Trophoblast cell (in vitro differentiated cells and primary cell): ENCODE measurements around the gene CUX1.
A peak's percentile ranks its signal among the peaks of the same experiment; 100 is the strongest.

Experiments
- DNase-seq, 2 donors: peaks; one replicate each; pipeline ENCODE4 v3.0.0-alpha.2; 2016
- H2AFZ ChIP-seq: 2 replicates; pipeline ENCODE4 v1.6.1; 2013; ENCODE audit warnings: low read length, moderate library complexity, mild to moderate bottlenecking; ENCODE audit not compliant: insufficient read depth, poor library complexity
- H2AK5ac ChIP-seq: 2 replicates; pipeline ENCODE4 v1.6.1; 2013; ENCODE audit warnings: mild to moderate bottlenecking, low read length
- H2BK120ac ChIP-seq: 2 replicates; pipeline ENCODE4 v1.6.1; 2013; ENCODE audit warnings: low read length, mild to moderate bottlenecking, moderate library complexity; ENCODE audit not compliant: insufficient read depth, poor library complexity
- H2BK12ac ChIP-seq: 2 replicates; pipeline ENCODE4 v1.6.1; 2013; ENCODE audit warnings: mild to moderate bottlenecking, low read length, moderate library complexity
- H2BK5ac ChIP-seq: 2 replicates; pipeline ENCODE4 v1.6.1; 2013; ENCODE audit warnings: low read length, low read depth, moderate library complexity, mild to moderate bottlenecking; ENCODE audit not compliant: poor library complexity
- H3K14ac ChIP-seq: 2 replicates; pipeline ENCODE4 v1.6.1; 2013; ENCODE audit warnings: mild to moderate bottlenecking, low read length
- H3K18ac ChIP-seq: 2 replicates; pipeline ENCODE4 v1.6.1; 2013; ENCODE audit warnings: mild to moderate bottlenecking, low read length
- H3K23ac ChIP-seq: 2 replicates; pipeline ENCODE4 v1.6.1; 2013; ENCODE audit warnings: low read length
- H3K27ac ChIP-seq: 2 replicates; pipeline ENCODE4 v1.5.1; 2013; ENCODE audit warnings: low read depth, mild to moderate bottlenecking, inconsistent platforms, low read length, moderate library complexity
- H3K27me3 ChIP-seq: 2 replicates; pipeline ENCODE4 v1.6.1; 2013; ENCODE audit warnings: inconsistent platforms, mild to moderate bottlenecking, low read length, moderate library complexity; ENCODE audit not compliant: insufficient read depth
- H3K36me3 ChIP-seq, 2 experiments: 1 replicate in 1 of 2; 2 replicates in 1 of 2; pipeline ENCODE4 v1.6.1; 2013; ENCODE audit warnings: low read length in 2 of 2, mild to moderate bottlenecking in 2 of 2, moderate library complexity in 1 of 2; ENCODE audit not compliant: insufficient read depth in 2 of 2, control insufficient read depth in 1 of 2
- H3K4ac ChIP-seq: 2 replicates; pipeline ENCODE4 v1.6.1; 2013; ENCODE audit warnings: low read depth, mild to moderate bottlenecking, low read length, moderate library complexity
- H3K4me1 ChIP-seq, 2 experiments: 1 replicate in 1 of 2; 2 replicates in 1 of 2; pipeline ENCODE4 v1.6.1; 2013; ENCODE audit warnings: low read length in 2 of 2, mild to moderate bottlenecking in 2 of 2, moderate library complexity in 1 of 2; ENCODE audit not compliant: insufficient read depth in 2 of 2, control insufficient read depth in 1 of 2
- H3K4me2 ChIP-seq: 2 replicates; pipeline ENCODE4 v1.6.1; 2013; ENCODE audit warnings: inconsistent platforms, mild to moderate bottlenecking, low read length, moderate library complexity
- H3K4me3 ChIP-seq: 2 replicates; pipeline ENCODE4 v1.5.1; 2013; ENCODE audit warnings: mild to moderate bottlenecking, low read depth, low read length, inconsistent platforms
- H3K79me1 ChIP-seq: one replicate; pipeline ENCODE4 v1.6.1; 2013; ENCODE audit warnings: low read length
- H3K79me2 ChIP-seq: 2 replicates; pipeline ENCODE4 v1.6.1; 2013; ENCODE audit warnings: low read length, mild to moderate bottlenecking; ENCODE audit not compliant: control insufficient read depth, insufficient read depth, poor library complexity
- H3K9ac ChIP-seq: 2 replicates; pipeline ENCODE4 v1.6.1; 2013; ENCODE audit warnings: mild to moderate bottlenecking, low read length
- H3K9me3 ChIP-seq: 2 replicates; pipeline ENCODE4 v1.6.1; 2013; ENCODE audit warnings: low read depth, mild to moderate bottlenecking, control low read depth, inconsistent platforms, low read length; ENCODE audit not compliant: insufficient read depth
- H4K12ac ChIP-seq: 2 replicates; pipeline ENCODE4 v1.6.1; 2013; ENCODE audit warnings: low read depth, mild to moderate bottlenecking, low read length, moderate library complexity
- H4K8ac ChIP-seq: 2 replicates; pipeline ENCODE4 v1.6.1; 2013; ENCODE audit warnings: low read depth, mild to moderate bottlenecking, low read length, moderate library complexity
- H4K91ac ChIP-seq: one replicate; pipeline ENCODE4 v1.6.1; 2013; ENCODE audit warnings: low read depth, mild to moderate bottlenecking, low read length, moderate library complexity
- WGBS: extraction: QIAGEN DNeasy Blood & Tissue Kit; methylation state at CpG from one replicate; pipeline ENCODE4 v1.1.7; 2013; ENCODE audit warnings: missing lambda C conversion rate; ENCODE audit not compliant: insufficient read length, insufficient coverage; ENCODE audit errors: extremely low coverage; 5-methylcytosine and 5-hydroxymethylcytosine counted together

Gene CUX1

GRCh38 chr7:101956130-101956529 lies 138.7 kb downstream of the CUX1 start:
- Histone ChIP-seq H3K27ac (no peak overlapping the region), H2BK120ac (no peak overlapping the region), H4K12ac (no peak overlapping the region), H3K9ac (no peak overlapping the region), H3K18ac (no peak overlapping the region), H3K4me2 (no peak overlapping the region), H2AFZ (no peak overlapping the region), H3K27me3 (no peaks in the 10 kb centered on the region), H3K79me1 (peaks cover 2% of the 10 kb centered on the region), H3K79me2 (peaks cover 2% of the 10 kb centered on the region), H3K4ac (no peak overlapping the region), H4K8ac (no peak overlapping the region), H3K4me1 (peaks cover 8 to 12% of the 10 kb centered on the region in 2 experiments), H2AK5ac (no peak overlapping the region), H4K91ac (no peak overlapping the region), H3K23ac (no peak overlapping the region), H3K9me3 (no peaks in the 10 kb centered on the region), H3K4me3 (no peak overlapping the region), H3K14ac (no peak overlapping the region), H2BK5ac (no peak overlapping the region), H2BK12ac (no peak overlapping the region), H3K36me3 (peaks cover 0 to 2% of the 10 kb centered on the region in 2 experiments)
- no peak for DNase-seq
- no CpG with 5 or more reads among the region's 12 CpGs for WGBS

DNA sequence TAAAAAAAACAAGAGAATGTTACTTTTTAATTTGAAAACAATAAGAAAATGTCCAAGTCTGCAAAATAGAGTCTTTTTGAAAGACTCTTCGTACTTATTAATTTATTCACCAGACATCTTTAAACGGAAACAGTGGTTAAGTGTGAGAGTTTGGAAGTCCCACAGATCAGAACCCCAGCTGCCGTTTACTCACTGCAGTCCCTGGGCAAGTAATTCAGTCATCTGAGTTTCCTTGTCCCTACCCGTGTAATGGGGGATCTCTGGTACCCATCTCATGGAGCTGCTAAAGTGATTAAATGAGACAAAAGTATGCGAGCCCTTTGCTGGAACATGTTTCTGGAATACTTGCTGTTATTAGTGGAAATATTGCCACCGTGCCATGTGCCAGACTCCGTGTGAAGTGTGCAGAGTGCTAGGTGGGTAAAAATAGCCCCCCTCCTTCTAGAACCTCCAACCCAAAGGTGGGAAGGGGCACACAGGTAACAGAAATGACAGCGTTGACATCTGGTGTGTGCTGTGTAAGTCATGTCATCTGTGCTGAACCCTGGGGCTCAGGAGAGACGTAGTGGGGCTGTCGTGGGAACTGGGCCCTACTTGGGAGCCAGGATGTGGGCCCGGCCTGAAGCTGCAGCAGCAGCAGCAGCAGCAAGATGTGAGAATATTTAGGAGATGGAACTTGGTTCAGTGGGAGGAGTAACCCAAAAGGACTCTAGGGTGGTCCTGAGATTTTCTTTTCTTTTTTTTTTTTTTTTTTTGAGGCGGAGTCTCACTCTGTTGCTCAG lies 140.5 kb downstream of the CUX1 start:
- Histone ChIP-seq H3K14ac (no peak overlapping the region), H3K4ac (no peak overlapping the region), H2AFZ (no peak overlapping the region), H3K9me3 (no peaks in the 10 kb centered on the region), H2BK120ac (no peak overlapping the region), H4K91ac (no peak overlapping the region), H3K79me2 (no peaks in the 10 kb centered on the region), H3K18ac (peak overlapping the region; percentile 70), H3K9ac (no peak overlapping the region), H2BK12ac (no peak overlapping the region), H2AK5ac (no peak overlapping the region), H3K36me3 (peaks cover 0 to 2% of the 10 kb centered on the region in 2 experiments), H3K27me3 (no peaks in the 10 kb centered on the region), H4K8ac (no peak overlapping the region), H3K4me3 (no peak overlapping the region), H4K12ac (no peak overlapping the region), H3K4me1 (peaks cover 3 to 7% of the 10 kb centered on the region in 2 experiments), H3K79me1 (no peaks in the 10 kb centered on the region), H3K23ac (no peak overlapping the region), H2BK5ac (no peak overlapping the region), H3K27ac (no peak overlapping the region), H3K4me2 (no peak overlapping the region)
- WGBS, result no CpG with 5 or more reads among the region's 12 CpGs
- no peak for DNase-seq

- no peak overlapping the region for H2BK12ac ChIP-seq
- no peak overlapping the region for H3K23ac ChIP-seq
- no peaks in the 10 kb centered on the region for H3K79me2 ChIP-seq
- H3K4ac ChIP-seq, result no peak overlapping the region
- H4K8ac ChIP-seq, result no peak overlapping the region
- no peak overlapping the region for H2BK120ac ChIP-seq
- no peak overlapping the region for H3K4me2 ChIP-seq
- no peak overlapping the region for H3K14ac ChIP-seq
- DNase-seq, result no peak
- H3K9ac ChIP-seq, result no peak overlapping the region
- peaks cover 0 to 2% of the 10 kb centered on the region in 2 experiments for H3K36me3 ChIP-seq
- no peak overlapping the region for H3K27ac ChIP-seq
- no peaks in the 10 kb centered on the region for H3K9me3 ChIP-seq
- H2BK5ac ChIP-seq, result no peak overlapping the region
- H3K4me3 ChIP-seq, result no peak overlapping the region
- H4K12ac ChIP-seq, result no peak overlapping the region
- no peak overlapping the region for H2AK5ac ChIP-seq
- no peaks in the 10 kb centered on the region for H3K79me1 ChIP-seq
- no peak overlapping the region for H2AFZ ChIP-seq
- no peak overlapping the region for H3K18ac ChIP-seq
- H3K27me3 ChIP-seq, result no peaks in the 10 kb centered on the region
- peaks cover 2% of the 10 kb centered on the region in 2 experiments for H3K4me1 ChIP-seq
- no CpG with 5 or more reads among the region's 9 CpGs for WGBS
- no peak overlapping the region for H4K91ac ChIP-seq
These were observed 141.9 kb downstream of the CUX1 start for GRCh38 chr7:101959342-101959741.

DNA sequence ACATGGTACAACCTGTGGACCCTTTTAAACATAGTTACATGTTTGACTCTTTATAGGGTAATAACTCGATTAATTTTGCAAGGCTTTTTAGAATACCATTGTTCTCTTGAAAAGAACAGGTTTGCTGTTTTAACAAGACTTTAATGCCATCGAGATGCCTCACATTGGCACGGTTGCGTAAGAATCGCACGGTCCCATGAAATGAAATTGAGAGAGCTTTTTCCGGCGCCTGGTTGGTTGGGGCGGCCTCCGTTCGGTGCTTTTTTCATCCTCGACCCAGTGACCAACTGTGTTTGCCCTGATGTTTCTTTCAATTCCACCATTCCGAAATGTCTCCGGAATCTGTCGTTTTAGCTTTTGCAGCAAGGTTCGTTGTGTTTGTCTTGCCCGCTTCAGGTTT lies 142.4 kb downstream of the CUX1 start:
- H3K36me3 ChIP-seq, result peaks cover 0 to 2% of the 10 kb centered on the region in 2 experiments
- H3K18ac ChIP-seq, result no peak overlapping the region
- H3K14ac ChIP-seq, result no peak overlapping the region
- H2AK5ac ChIP-seq, result no peak overlapping the region
- H3K4me1 ChIP-seq, result peaks cover 2% of the 10 kb centered on the region in 2 experiments
- no peak overlapping the region for H2BK12ac ChIP-seq
- H2BK120ac ChIP-seq, result no peak overlapping the region
- no peaks in the 10 kb centered on the region for H3K27me3 ChIP-seq
- H2AFZ ChIP-seq, result no peak overlapping the region
- no peak overlapping the region for H3K4me3 ChIP-seq
- no peak overlapping the region for H3K9ac ChIP-seq
- H2BK5ac ChIP-seq, result no peak overlapping the region
- no peak overlapping the region for H3K4me2 ChIP-seq
- H4K91ac ChIP-seq, result no peak overlapping the region
- DNase-seq, result no peak
- no peaks in the 10 kb centered on the region for H3K79me2 ChIP-seq
- whole genome bisulfite sequencing, result no CpG with 5 or more reads among the region's 17 CpGs
- no peak overlapping the region for H3K23ac ChIP-seq
- H3K4ac ChIP-seq, result no peak overlapping the region
- no peaks in the 10 kb centered on the region for H3K79me1 ChIP-seq
- no peaks in the 10 kb centered on the region for H3K9me3 ChIP-seq
- H4K12ac ChIP-seq, result no peak overlapping the region
- H3K27ac ChIP-seq, result no peak overlapping the region
- no peak overlapping the region for H4K8ac ChIP-seq
